Breast epithelium (tissue), 3 donors: ENCODE data around the gene ZNF423.

Experiments
- POLR2AphosphoS5 ChIP-seq, 3 donors: sonication (generic); formaldehyde crosslinking; IDR thresholded peaks; one replicate each; pipeline ENCODE4 v1.6.1; 2017; ENCODE audit warnings: antibody characterized with exemption in 3 of 3
- TF ChIP-seq, protein P1 (sequence below), 3 donors: fragments of 450-650 bp; IDR thresholded peaks; one replicate each; pipeline ENCODE4 v1.5.1; 2016 to 2017; ENCODE audit warnings: antibody characterized with exemption in 3 of 3, mild to moderate bottlenecking in 3 of 3, moderate library complexity in 3 of 3

DNA sequence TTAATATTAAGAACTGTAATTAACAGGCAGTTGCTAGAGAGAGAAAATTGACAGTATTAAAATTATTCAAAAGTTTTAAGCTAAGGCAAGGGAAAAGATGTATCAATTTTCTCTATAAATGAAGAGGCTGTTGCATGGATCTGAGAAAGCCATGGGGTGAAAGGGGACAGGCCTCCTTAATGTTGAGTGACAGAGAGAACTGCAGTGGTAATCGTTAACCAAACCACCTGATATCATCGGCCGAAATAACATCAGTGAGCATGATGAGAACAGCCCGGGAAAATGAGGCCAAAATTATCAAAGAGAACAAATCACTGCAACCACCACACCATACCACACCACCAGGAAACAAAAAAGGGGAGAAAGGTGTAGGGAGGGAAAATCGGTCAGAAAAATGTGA is 3.6 kb downstream of the ZNF423 start:
- TF ChIP-seq, protein P1, sequence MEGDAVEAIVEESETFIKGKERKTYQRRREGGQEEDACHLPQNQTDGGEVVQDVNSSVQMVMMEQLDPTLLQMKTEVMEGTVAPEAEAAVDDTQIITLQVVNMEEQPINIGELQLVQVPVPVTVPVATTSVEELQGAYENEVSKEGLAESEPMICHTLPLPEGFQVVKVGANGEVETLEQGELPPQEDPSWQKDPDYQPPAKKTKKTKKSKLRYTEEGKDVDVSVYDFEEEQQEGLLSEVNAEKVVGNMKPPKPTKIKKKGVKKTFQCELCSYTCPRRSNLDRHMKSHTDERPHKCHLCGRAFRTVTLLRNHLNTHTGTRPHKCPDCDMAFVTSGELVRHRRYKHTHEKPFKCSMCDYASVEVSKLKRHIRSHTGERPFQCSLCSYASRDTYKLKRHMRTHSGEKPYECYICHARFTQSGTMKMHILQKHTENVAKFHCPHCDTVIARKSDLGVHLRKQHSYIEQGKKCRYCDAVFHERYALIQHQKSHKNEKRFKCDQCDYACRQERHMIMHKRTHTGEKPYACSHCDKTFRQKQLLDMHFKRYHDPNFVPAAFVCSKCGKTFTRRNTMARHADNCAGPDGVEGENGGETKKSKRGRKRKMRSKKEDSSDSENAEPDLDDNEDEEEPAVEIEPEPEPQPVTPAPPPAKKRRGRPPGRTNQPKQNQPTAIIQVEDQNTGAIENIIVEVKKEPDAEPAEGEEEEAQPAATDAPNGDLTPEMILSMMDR (IDR thresholded peaks at IDR 0.05) = no peak
- TF ChIP-seq POLR2AphosphoS5 (IDR thresholded peaks at IDR 0.05) = no peak
